ENCODE results near the gene PHETA1.

GRCh38 chr12:111360325-111360930 is 8.5 kb downstream of the PHETA1 start:
- TF ChIP-seq CTCF (IDR thresholded peaks at IDR 0.05): no peak
- no peak for TF ChIP-seq POLR2A (IDR thresholded peaks at IDR 0.05)
- no peak for TF ChIP-seq POLR2AphosphoS5 (IDR thresholded peaks at IDR 0.05)
